Nephron (organoid): ENCODE results near the gene MICALL2.

ENCODE experiments used
- H3K27ac Mint-ChIP-seq, 3 experiments: 2 replicates each; pipeline ENCODE4 v1.8.0; 2020; ENCODE audit warnings: mixed read lengths in 3 of 3, mild to moderate bottlenecking in 2 of 3, moderate library complexity in 1 of 3
- H3K27me3 Mint-ChIP-seq: 2 replicates; pipeline ENCODE4 v1.8.0; 2021; ENCODE audit warnings: low read depth, mild to moderate bottlenecking, moderate library complexity, mixed read lengths
- H3K36me3 Mint-ChIP-seq: 2 replicates; pipeline ENCODE4 v1.8.0; 2020; ENCODE audit warnings: low read depth, mixed read lengths
- H3K4me1 Mint-ChIP-seq: 2 replicates; pipeline ENCODE4 v1.8.0; 2020; ENCODE audit warnings: mixed read lengths
- H3K4me3 Mint-ChIP-seq, 3 experiments: 2 replicates each; pipeline ENCODE4 v1.8.0; 2020; ENCODE audit warnings: mild to moderate bottlenecking in 3 of 3, mixed read lengths in 3 of 3, moderate library complexity in 2 of 3
- H3K9me3 Mint-ChIP-seq: 2 replicates; pipeline ENCODE4 v1.8.0; 2020; ENCODE audit warnings: mixed read lengths
- TF ChIP-seq, protein P1 (sequence below), 3 experiments: fragments of 200-600 bp; sonication (generic); IDR thresholded peaks; one replicate each; pipeline ENCODE4 v1.5.0; 2021; ENCODE audit warnings: antibody characterized with exemption in 3 of 3; ENCODE audit not compliant: unreplicated experiment in 3 of 3

The MICALL2 gene

DNA sequence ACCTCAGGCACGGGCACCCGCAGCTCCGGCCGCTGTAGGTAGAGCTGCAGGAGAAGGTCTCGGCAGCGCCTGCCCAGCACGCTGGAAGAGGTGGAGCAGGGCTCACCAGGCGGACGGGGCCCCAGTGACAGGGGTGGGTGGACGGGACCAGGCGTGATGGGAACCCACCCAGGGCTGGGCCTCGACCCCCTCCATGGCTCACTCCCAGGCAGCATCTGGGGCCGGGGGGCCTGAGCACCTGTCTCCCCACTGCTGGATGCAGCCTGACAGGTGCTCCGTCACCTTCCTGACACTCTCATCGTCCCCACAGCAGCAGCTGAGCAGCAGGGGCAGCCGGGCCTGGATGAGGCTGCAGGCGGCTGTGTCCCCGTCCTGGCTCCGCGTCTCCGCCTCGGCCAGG lies 16.7 kb upstream of the MICALL2 start:
- H3K27ac Mint-ChIP-seq: no peak overlapping the region
- no peaks in the 10 kb centered on the region for H3K9me3 Mint-ChIP-seq
- peaks cover 5% of the 10 kb centered on the region for H3K36me3 Mint-ChIP-seq
- TF ChIP-seq, protein P1, sequence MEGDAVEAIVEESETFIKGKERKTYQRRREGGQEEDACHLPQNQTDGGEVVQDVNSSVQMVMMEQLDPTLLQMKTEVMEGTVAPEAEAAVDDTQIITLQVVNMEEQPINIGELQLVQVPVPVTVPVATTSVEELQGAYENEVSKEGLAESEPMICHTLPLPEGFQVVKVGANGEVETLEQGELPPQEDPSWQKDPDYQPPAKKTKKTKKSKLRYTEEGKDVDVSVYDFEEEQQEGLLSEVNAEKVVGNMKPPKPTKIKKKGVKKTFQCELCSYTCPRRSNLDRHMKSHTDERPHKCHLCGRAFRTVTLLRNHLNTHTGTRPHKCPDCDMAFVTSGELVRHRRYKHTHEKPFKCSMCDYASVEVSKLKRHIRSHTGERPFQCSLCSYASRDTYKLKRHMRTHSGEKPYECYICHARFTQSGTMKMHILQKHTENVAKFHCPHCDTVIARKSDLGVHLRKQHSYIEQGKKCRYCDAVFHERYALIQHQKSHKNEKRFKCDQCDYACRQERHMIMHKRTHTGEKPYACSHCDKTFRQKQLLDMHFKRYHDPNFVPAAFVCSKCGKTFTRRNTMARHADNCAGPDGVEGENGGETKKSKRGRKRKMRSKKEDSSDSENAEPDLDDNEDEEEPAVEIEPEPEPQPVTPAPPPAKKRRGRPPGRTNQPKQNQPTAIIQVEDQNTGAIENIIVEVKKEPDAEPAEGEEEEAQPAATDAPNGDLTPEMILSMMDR (IDR thresholded peaks at IDR 0.05; ENCODE audit: unreplicated experiment in 3 of 3): no peak
- no peak overlapping the region for H3K4me3 Mint-ChIP-seq
- H3K4me1 Mint-ChIP-seq: no peaks in the 10 kb centered on the region
- H3K27me3 Mint-ChIP-seq: no peaks in the 10 kb centered on the region

GRCh38 chr7:1475393-1475792 lies 16.1 kb upstream of the MICALL2 start:
- Mint-ChIP-seq H3K36me3 (peaks cover 5% of the 10 kb centered on the region), H3K27ac (no peak overlapping the region), H3K4me3 (no peak overlapping the region), H3K4me1 (no peaks in the 10 kb centered on the region), H3K27me3 (no peaks in the 10 kb centered on the region), H3K9me3 (no peaks in the 10 kb centered on the region)
- TF ChIP-seq, protein P1 (IDR thresholded peaks at IDR 0.05; ENCODE audit: unreplicated experiment in 3 of 3): no peak

DNA sequence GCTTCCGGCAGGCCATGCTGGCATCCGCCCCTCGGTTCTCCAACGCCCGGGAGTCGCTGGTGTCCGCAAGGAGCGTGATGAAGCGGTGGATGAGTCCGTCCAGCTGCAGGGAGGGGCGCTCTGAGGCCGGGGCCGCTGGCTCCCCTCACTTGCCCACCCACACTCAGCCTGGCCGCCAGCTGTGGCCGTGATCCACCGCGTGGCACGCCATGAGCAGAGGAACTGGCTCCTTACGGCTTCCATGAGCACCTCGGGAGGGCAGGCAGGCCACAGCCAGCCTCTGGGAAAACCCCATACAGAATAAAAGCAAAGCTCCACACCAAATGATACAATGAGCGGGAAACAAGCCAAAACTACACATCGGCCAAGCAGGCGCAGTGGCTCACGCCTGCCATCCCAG lies 15.5 kb upstream of the MICALL2 start:
- Mint-ChIP-seq H3K27ac (no peak overlapping the region), H3K27me3 (no peaks in the 10 kb centered on the region), H3K9me3 (no peaks in the 10 kb centered on the region), H3K36me3 (peaks cover 5% of the 10 kb centered on the region), H3K4me1 (no peaks in the 10 kb centered on the region), H3K4me3 (no peak overlapping the region)
- TF ChIP-seq, protein P1 (IDR thresholded peaks at IDR 0.05; ENCODE audit: unreplicated experiment in 3 of 3): no peak

GRCh38 chr7:1473864-1474512 lies 14.7 kb upstream of the MICALL2 start:
- Mint-ChIP-seq H3K4me3 (no peak overlapping the region), H3K27ac (no peak overlapping the region), H3K4me1 (no peaks in the 10 kb centered on the region), H3K9me3 (no peaks in the 10 kb centered on the region), H3K27me3 (no peaks in the 10 kb centered on the region), H3K36me3 (peaks cover 5% of the 10 kb centered on the region)
- TF ChIP-seq, protein P1 (IDR thresholded peaks at IDR 0.05; ENCODE audit: unreplicated experiment in 3 of 3): peak; percentile 87 to 98 (median 89)

DNA sequence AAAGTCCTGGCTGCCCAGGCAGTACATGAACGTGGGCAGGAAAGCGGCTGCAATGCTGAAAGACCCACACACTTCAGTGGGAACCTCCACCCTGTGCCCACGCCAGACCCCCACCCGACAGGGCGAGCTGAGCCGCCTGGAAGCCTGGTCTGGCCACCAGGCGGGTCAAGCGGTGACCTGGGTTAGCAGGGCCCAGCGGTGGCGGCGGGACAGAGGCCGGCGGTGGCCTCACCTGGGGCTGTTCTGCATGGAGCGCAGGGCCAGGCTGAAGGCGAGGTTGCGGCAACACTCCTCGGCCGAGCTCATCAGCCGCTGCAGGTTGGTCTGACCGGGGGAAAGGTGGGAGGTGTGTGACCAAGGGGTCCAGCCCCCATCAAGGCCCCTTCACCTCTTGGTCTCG lies 11.6 kb upstream of the MICALL2 start:
- H3K4me1 Mint-ChIP-seq: no peaks in the 10 kb centered on the region
- no peaks in the 10 kb centered on the region for H3K9me3 Mint-ChIP-seq
- H3K4me3 Mint-ChIP-seq: no peak overlapping the region
- no peak overlapping the region for H3K27ac Mint-ChIP-seq
- no peaks in the 10 kb centered on the region for H3K27me3 Mint-ChIP-seq
- peaks cover 5% of the 10 kb centered on the region for H3K36me3 Mint-ChIP-seq
- TF ChIP-seq, protein P1 (IDR thresholded peaks at IDR 0.05; ENCODE audit: unreplicated experiment in 3 of 3): no peak

GRCh38 chr7:1468643-1469298 lies 9.5 kb upstream of the MICALL2 start:
- Mint-ChIP-seq H3K9me3 (no peaks in the 10 kb centered on the region), H3K4me3 (no peak overlapping the region), H3K27me3 (no peaks in the 10 kb centered on the region), H3K27ac (no peak overlapping the region), H3K4me1 (no peaks in the 10 kb centered on the region), H3K36me3 (no peaks in the 10 kb centered on the region)
- TF ChIP-seq, protein P1 (IDR thresholded peaks at IDR 0.05; ENCODE audit: unreplicated experiment in 3 of 3): no peak
